Natural killer cell treated with Interleukin-12 subunit alpha and Interleukin-12 subunit beta and Interleukin-15 and Interleukin-18, amount 100 ng/mL, for 72 hours (primary cell): Measurements from ENCODE around the gene ZNF350. TPM values are rescaled to one million over a fixed set of nuclear protein-coding genes. Genes with fewer than 3 reads are reported as not detected.
"Not testable (repeated sequence)": the region's sequence is repeated elsewhere in the genome, so short reads cannot be mapped to it uniquely, and the experiment has no call there.

Experiments
- ATAC-seq, 2 donors: fragments of 150-1000 bp; cut with Tn5 transposase in 1 of 2; sonication (Bioruptor Pico), chemical (Tn5 transposase) in 1 of 2; 2 replicates each; pipeline ENCODE4 v1.10.0; 2021
- DNase-seq: peaks from one replicate; pipeline ENCODE4 v3.0.0; 2022; ENCODE audit warnings: low spot score
- H3K27ac Mint-ChIP-seq, 2 donors: 1 replicate in 1 of 2; 2 replicates in 1 of 2; pipeline ENCODE4 v1.8.0; 2022; ENCODE audit warnings: mixed read lengths in 2 of 2, mild to moderate bottlenecking in 1 of 2, moderate library complexity in 1 of 2
- H3K27me3 Mint-ChIP-seq, 2 donors: 1 replicate in 1 of 2; 2 replicates in 1 of 2; pipeline ENCODE4 v1.8.0; 2022; ENCODE audit warnings: mixed read lengths in 2 of 2
- H3K36me3 Mint-ChIP-seq: one replicate; pipeline ENCODE4 v1.8.0; 2022; ENCODE audit warnings: mixed read lengths
- H3K4me1 Mint-ChIP-seq, 2 donors: 1 replicate in 1 of 2; 2 replicates in 1 of 2; pipeline ENCODE4 v1.8.0; 2022; ENCODE audit warnings: low read depth in 2 of 2, mixed read lengths in 2 of 2, mild to moderate bottlenecking in 1 of 2
- H3K4me3 Mint-ChIP-seq: one replicate; pipeline ENCODE4 v1.8.0; 2022; ENCODE audit warnings: mixed read lengths
- H3K9me3 Mint-ChIP-seq: 2 replicates; pipeline ENCODE4 v1.8.0; 2022; ENCODE audit warnings: mixed read lengths
- total RNA-seq, 2 donors: library from RNA; stranded (reverse); gene quantifications; one replicate each; pipeline ENCODE4 v1.2.3, GENCODE V29; 2022

The ZNF350 gene
- total RNA-seq = 10 to 100 TPM in 1 of 2 donors, 1 to 10 TPM in 1; 9.4 to 16.9 TPM

DNA sequence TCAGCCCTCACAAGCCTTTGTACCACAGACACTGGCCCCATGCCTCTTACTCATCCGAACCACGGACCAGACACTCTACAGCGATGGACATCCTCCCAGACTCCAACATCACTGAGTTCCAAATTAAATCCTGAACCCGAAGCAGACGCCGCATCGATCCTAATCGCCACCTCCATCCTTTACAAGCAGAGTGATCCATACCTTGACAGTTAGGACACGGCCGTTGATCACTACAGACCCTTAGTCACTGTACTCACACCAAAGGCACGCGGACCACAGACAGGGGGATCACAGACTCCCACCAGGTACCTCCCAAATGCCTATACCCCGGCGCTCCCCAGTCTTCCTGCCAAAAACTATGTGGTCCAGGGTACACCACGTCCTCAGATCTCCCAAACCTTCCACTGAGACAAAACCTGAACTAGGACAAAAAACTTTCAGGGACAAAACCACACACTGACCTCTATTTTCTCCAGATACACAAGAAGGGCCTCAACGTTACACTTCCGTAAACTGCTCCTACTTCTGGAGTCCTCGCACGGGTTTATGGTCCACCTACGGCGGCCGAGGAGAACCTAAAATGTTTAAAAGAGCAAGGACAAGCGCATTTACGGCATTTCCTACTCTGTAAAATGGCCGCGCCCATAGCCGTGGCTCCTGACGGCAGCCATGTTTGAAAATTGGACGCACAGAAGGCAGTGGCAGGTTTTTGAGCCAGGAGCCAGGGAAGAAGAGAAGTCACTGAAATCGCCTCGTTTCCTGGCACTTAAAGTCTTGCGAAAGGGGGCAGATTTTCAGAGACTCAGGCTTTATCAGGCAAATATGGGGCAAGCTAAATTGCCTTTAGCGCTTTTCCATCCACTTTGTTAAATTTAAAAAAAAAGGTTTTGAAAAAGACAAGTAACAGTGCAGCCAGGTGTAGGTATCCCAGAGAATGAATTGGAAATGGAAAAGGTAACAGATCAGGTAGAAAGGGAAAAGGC lies at the start of gene ZNF350:
Gene ZNF350, minus strand, starts transcription at position 532 of the 983 bp plus-strand sequence. CDS start 12,480 bp downstream, outside the sequence.
- Mint-ChIP-seq H3K36me3 (peaks cover 60% of the 10 kb centered on the region), H3K27me3 (no peaks in the 10 kb centered on the region), H3K9me3 (peaks cover 24% of the 10 kb centered on the region)

GRCh38 chr19:52034051-52034728 lies 47.5 kb upstream of the ZNF350 start:
- peaks cover 77% of the 10 kb centered on the region for H3K36me3 Mint-ChIP-seq
- H3K4me3 Mint-ChIP-seq = no peak overlapping the region
- H3K4me1 Mint-ChIP-seq = peaks cover 0 to 2% of the 10 kb centered on the region in 2 donors
- H3K27ac Mint-ChIP-seq = no peak overlapping the region
- H3K9me3 Mint-ChIP-seq = peaks cover 35% of the 10 kb centered on the region
- no peaks in the 10 kb centered on the region for H3K27me3 Mint-ChIP-seq
- ATAC-seq (no peak), DNase-seq (no peak)

More for the DNA sequence above, at the start of gene ZNF350:
- peaks cover 8 to 9% of the 10 kb centered on the region in 2 donors for H3K4me1 Mint-ChIP-seq
- peak; percentile 91 for DNase-seq
- peak; percentile 100 for ATAC-seq
- peak within 1 kb of the TSS; percentile 96 for H3K4me3 Mint-ChIP-seq
- H3K27ac Mint-ChIP-seq = peak within 1 kb of the TSS; percentile 75 to 92

DNA sequence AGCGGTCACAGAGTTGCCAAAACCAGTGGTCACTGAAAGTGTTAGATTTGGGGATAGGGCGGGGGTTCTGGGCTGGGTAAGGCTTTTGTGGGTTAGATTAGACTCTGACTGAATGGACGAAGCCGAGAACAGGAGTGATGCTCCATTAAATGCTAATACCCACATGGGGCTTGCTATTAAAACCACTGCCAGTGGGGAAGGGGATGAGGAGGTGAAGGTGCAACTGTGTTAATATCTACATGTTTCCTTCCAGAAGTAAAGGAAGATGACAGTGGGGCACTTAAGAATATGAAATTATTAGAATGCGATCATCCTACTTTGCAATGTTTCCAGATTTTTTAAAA lies 42.1 kb upstream of the ZNF350 start:
- H3K9me3 Mint-ChIP-seq = peaks cover 17% of the 10 kb centered on the region
- peak overlapping the region; percentile 92 to 94 for H3K27ac Mint-ChIP-seq
- ATAC-seq (peak in 1 of 2 donors; percentile 36), DNase-seq (no peak)
- H3K4me1 Mint-ChIP-seq = peaks cover 24 to 28% of the 10 kb centered on the region in 2 donors
- peak overlapping the region; percentile 98 for H3K4me3 Mint-ChIP-seq
- peaks cover 77% of the 10 kb centered on the region for H3K36me3 Mint-ChIP-seq
- H3K27me3 Mint-ChIP-seq = no peaks in the 10 kb centered on the region

DNA sequence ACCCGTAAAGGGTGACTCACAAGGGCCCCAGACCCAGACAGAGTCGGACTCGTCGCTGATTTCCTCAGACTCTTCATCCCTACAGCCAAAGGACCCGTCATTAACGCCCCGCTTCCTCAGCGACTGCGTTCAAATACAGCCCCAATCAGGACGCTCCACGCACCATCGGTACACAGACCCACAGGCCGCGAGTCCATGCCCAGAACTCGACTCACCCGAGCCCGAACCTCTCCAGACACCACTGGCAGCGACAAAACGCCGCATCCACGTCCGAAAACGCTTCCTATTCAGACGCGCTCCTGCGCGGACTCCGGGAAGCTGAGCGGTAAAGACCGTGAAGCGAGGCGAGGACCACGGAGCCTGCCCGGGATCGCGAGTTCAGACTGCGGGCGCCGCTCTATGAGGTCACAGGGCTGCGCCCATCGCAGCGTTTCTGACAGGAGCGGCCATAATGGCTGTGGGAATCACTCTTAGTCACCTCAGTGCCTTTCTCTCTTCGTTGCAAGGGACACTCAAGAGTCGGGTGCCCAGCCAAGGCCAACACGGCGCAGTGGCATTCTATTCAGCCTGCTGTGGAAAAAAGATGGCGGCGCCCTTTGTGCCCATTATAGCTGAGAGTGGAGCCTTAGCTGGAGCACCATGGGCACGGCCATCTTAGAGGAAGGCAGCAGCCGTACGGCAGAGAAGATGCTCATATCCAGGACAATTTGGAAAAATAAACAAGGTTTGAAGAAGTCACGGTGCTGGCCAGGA lies 41.6 kb upstream of the ZNF350 start, which contains the start of gene ZNF614:
Gene ZNF614, minus strand, starts transcription at position 353 of the 753 bp plus-strand sequence. CDS start 2,634 bp downstream, outside the sequence.
- no peaks in the 10 kb centered on the region for H3K27me3 Mint-ChIP-seq
- DNase-seq (peak; percentile 88), ATAC-seq (peak; percentile 97)
- peaks cover 24 to 28% of the 10 kb centered on the region in 2 donors for H3K4me1 Mint-ChIP-seq
- H3K36me3 Mint-ChIP-seq = peaks cover 77% of the 10 kb centered on the region
- peaks cover 17% of the 10 kb centered on the region for H3K9me3 Mint-ChIP-seq
- H3K27ac Mint-ChIP-seq = peak within 1 kb of the TSS; percentile 92 to 94
- H3K4me3 Mint-ChIP-seq = peak within 1 kb of the TSS; percentile 98

- H3K9me3 Mint-ChIP-seq = peaks cover 20% of the 10 kb centered on the region
- H3K36me3 Mint-ChIP-seq = peaks cover 82% of the 10 kb centered on the region
- H3K27ac Mint-ChIP-seq, H3K4me3 Mint-ChIP-seq, DNase-seq, ATAC-seq, H3K27me3 Mint-ChIP-seq: not testable (repeated sequence)
- peaks cover 24 to 28% of the 10 kb centered on the region in 2 donors for H3K4me1 Mint-ChIP-seq
Observed at GRCh38 chr19:52026255-52026990, 39.8 kb upstream of the ZNF350 start.

DNA sequence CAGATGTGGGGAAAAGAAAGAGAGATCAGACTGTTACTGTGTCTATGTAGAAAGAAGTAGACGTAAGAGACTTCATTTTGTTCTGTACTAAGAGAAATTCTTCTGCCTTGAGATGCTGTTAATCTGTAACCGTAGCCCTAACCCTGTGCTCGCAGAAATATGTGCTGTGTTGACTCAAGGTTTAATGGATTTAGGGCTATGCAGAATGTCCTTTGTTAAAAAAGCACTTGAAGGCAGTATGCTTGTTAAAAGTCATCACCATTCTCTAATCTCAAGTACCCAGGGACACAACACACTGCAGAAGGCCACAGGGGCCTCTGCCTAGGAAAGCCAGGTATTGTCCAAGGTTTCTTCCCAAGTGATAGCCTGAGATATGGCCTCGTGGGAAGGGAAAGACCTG lies 37.8 kb upstream of the ZNF350 start:
- Mint-ChIP-seq H3K9me3 (peaks cover 25% of the 10 kb centered on the region), H3K4me1 (peaks cover 24 to 29% of the 10 kb centered on the region in 2 donors), H3K36me3 (peaks cover 85% of the 10 kb centered on the region)
- H3K27ac Mint-ChIP-seq, H3K4me3 Mint-ChIP-seq, ATAC-seq, DNase-seq, H3K27me3 Mint-ChIP-seq: not testable (repeated sequence)

- H3K36me3 Mint-ChIP-seq = peaks cover 86% of the 10 kb centered on the region
- peaks cover 6 to 19% of the 10 kb centered on the region in 2 donors for H3K4me1 Mint-ChIP-seq
- peaks cover 26% of the 10 kb centered on the region for H3K9me3 Mint-ChIP-seq
- DNase-seq (no peak), ATAC-seq (no peak)
- no peaks in the 10 kb centered on the region for H3K27me3 Mint-ChIP-seq
- H3K4me3 Mint-ChIP-seq = no peak overlapping the region
- H3K27ac Mint-ChIP-seq = no peak overlapping the region
Observed at GRCh38 chr19:52022193-52022592, 35.6 kb upstream of the ZNF350 start.

- H3K36me3 Mint-ChIP-seq = peaks cover 86% of the 10 kb centered on the region
Observed at GRCh38 chr19:52020506-52020905, 33.9 kb upstream of the ZNF350 start.

DNA sequence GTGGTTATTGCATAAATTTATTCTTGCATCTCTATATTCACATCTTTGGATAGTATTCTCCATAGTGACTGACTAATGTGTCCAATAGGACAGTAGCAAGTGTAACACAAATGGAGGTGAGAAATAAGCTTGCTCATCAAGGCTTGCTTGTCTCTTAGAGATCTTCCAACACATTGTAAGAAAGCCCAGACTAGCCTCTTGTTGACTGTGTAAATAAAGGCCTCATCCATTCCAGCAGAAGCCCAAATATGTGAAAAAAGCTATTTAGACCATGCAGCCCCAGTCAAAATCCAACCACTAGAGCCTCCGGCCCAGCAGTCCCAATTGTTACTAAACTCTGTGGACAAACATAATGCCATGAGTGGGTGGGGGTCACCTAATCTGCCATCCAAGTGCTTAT lies 24.0 kb upstream of the ZNF350 start:
- ATAC-seq (no peak), DNase-seq (no peak)
- Mint-ChIP-seq H3K4me1 (peaks cover 19 to 22% of the 10 kb centered on the region in 2 donors), H3K27ac (no peak overlapping the region), H3K4me3 (no peak overlapping the region), H3K27me3 (no peaks in the 10 kb centered on the region), H3K9me3 (peaks cover 4% of the 10 kb centered on the region), H3K36me3 (peaks cover 42% of the 10 kb centered on the region)

More at GRCh38 chr19:52020506-52020905, 33.9 kb upstream of the ZNF350 start:
- Mint-ChIP-seq H3K4me3 (no peak overlapping the region), H3K9me3 (peaks cover 32% of the 10 kb centered on the region), H3K4me1 (peaks cover 0 to 7% of the 10 kb centered on the region in 2 donors), H3K27ac (no peak overlapping the region), H3K27me3 (no peaks in the 10 kb centered on the region)
- ATAC-seq (no peak), DNase-seq (no peak)

DNA sequence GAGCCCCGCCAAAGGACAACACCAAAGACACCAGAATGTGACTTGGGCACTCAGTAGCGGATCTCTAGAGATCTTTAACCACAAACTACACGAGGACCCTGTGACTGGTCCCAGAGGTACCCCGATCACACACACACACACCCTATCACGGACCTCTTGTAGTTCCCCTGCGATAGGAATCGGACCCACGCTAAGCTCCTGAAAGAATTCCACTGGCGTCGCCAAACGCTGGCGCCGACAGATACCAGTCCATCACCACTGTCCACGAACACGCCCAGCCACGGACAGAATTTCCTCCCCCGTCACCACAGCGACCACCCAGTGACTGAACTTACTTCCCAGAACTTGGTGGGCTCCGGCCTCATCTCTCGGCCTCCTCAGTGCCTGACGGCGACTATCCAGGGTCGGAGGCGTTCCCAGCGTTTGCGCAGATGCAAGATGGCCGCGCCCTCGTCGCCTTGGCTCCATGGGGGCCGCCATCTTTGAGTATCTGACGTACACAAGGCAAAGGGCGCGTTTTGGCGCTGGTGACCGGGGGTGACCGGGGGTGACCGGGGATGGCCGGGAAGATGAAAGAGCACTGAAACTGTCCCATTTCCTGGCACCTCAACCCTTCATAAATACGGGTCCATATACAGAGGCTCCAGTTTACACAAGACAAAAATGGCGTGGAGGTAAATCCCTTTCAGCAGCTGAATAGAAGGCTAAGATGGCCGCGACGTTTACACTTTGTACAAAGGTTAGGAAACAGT lies 21.3 kb upstream of the ZNF350 start, which contains the start of gene ZNF615:
Gene ZNF615, minus strand, starts transcription at position 406 of the 752 bp plus-strand sequence. CDS start 4,500 bp downstream, outside the sequence.
- DNase-seq (peak; percentile 88), ATAC-seq (peak; percentile 98 to 99)
- H3K9me3 Mint-ChIP-seq = peaks cover 4% of the 10 kb centered on the region
- H3K4me1 Mint-ChIP-seq = peaks cover 19 to 22% of the 10 kb centered on the region in 2 donors
- H3K36me3 Mint-ChIP-seq = peaks cover 44% of the 10 kb centered on the region
- peak within 1 kb of the TSS; percentile 89 to 90 for H3K27ac Mint-ChIP-seq
- H3K4me3 Mint-ChIP-seq = peak within 1 kb of the TSS; percentile 100
- no peaks in the 10 kb centered on the region for H3K27me3 Mint-ChIP-seq

GRCh38 chr19:52007451-52007805 lies 20.8 kb upstream of the ZNF350 start:
- H3K4me1 Mint-ChIP-seq = peaks cover 19 to 22% of the 10 kb centered on the region in 2 donors
- DNase-seq (no peak), ATAC-seq (no peak)
- peak overlapping the region; percentile 100 for H3K4me3 Mint-ChIP-seq
- peaks cover 4% of the 10 kb centered on the region for H3K9me3 Mint-ChIP-seq
- H3K36me3 Mint-ChIP-seq = peaks cover 41% of the 10 kb centered on the region
- H3K27me3 Mint-ChIP-seq = no peaks in the 10 kb centered on the region
- H3K27ac Mint-ChIP-seq = peak overlapping the region; percentile 89 to 90

DNA sequence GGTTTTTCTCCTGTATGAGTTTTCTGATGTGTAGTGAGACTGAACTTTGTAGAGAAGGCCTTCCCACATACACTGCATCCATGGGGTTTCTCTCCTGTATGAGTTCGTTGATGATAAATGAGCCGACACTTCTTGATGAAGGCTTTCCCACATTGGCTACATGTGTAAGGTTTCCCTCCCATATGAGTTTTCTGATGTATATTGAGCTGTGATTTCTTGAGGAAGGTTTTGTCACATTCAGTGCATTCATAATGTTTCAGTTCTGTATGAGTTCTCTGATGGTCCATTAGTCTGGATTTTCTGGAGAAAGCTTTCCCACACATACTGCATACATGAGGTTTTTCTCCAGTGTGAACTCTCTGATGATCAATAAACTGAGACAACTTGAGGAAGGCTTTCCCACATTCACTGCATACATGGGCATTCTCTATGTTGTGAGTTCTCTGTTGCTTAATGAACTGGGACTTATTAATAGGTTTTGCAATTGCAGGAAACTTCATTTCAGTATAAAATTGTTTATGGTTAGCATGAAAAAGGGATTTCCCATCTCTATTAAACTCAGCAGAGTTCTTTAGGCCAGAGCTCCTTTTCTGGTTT lies 7.5 kb upstream of the ZNF350 start:
- Mint-ChIP-seq H3K4me3 (no peak overlapping the region), H3K4me1 (no peaks in the 10 kb centered on the region), H3K9me3 (peaks cover 29% of the 10 kb centered on the region), H3K27me3 (no peaks in the 10 kb centered on the region), H3K27ac (no peak overlapping the region), H3K36me3 (peaks cover 75% of the 10 kb centered on the region)
- DNase-seq = no peak
- no peak for ATAC-seq
